Prostate gland (tissue), 2 donors: ENCODE data around the gene MED27.

ENCODE experiments used
- CTCF ChIP-seq, 4 experiments: fragments of 200-600 bp in 2 of 4; fragments of 450-650 bp in 2 of 4; sonication (generic) in 2 of 4; IDR thresholded peaks; 1 replicate in 3 of 4; 2 replicates in 1 of 4; pipeline ENCODE4 v1.5.1; 2016 to 2019; ENCODE audit warnings: antibody characterized with exemption in 4 of 4, mild to moderate bottlenecking in 2 of 4, moderate library complexity in 2 of 4
- POLR2AphosphoS5 ChIP-seq: sonication (generic); formaldehyde crosslinking; IDR thresholded peaks from one replicate; pipeline ENCODE4 v1.6.1; 2017; ENCODE audit warnings: antibody characterized with exemption

GRCh38 chr9:131824155-131824594, 255.5 kb downstream of the MED27 start:
- TF ChIP-seq POLR2AphosphoS5: no peak
- no peak for TF ChIP-seq CTCF (IDR thresholded peaks at IDR 0.05)
